Bronchial epithelial cell (primary cell): ENCODE data around the gene TST. TPM values are rescaled to one million over a fixed set of nuclear protein-coding genes. Genes with fewer than 3 reads are reported as not detected.

Source experiments
- DNase-seq: peaks from one replicate; pipeline ENCODE4 v3.0.0-alpha.2; 2010; ENCODE audit warnings: low read depth
- FAIRE-seq: peaks from 2 replicates; lab custom pipeline; 2011; peaks lifted over from hg19 to GRCh38; lab: Jason Lieb, UNC
- H3K27me3 ChIP-seq: 2 replicates; pipeline ENCODE4 v1.5.1; 2011; ENCODE audit warnings: low read length; ENCODE audit not compliant: control insufficient read depth, insufficient read depth
- H3K36me3 ChIP-seq: 2 replicates; pipeline ENCODE4 v1.5.1; 2011; ENCODE audit warnings: low read length; ENCODE audit not compliant: control insufficient read depth, insufficient read depth
- H3K4me3 ChIP-seq: 2 replicates; pipeline ENCODE4 v1.5.1; 2011; ENCODE audit warnings: mild to moderate bottlenecking, low read depth, low read length, control low read depth
- total RNA-seq: library from RNA; depleted of rRNA; stranded (reverse); fragments of >200 nt; gene quantifications from 2 replicates; pipeline ENCODE4 v1.2.1, GENCODE V29; 2014
- TF ChIP-seq, protein P1 (sequence below): IDR thresholded peaks from 2 replicates; pipeline ENCODE4 v1.5.1; 2011; ENCODE audit warnings: mild to moderate bottlenecking, moderate library complexity, low read length, control low read depth, inconsistent platforms; ENCODE audit not compliant: insufficient read depth, severe bottlenecking

Gene TST
- total RNA-seq, 1 donor from 2014 or later = 45.8 TPM

DNA sequence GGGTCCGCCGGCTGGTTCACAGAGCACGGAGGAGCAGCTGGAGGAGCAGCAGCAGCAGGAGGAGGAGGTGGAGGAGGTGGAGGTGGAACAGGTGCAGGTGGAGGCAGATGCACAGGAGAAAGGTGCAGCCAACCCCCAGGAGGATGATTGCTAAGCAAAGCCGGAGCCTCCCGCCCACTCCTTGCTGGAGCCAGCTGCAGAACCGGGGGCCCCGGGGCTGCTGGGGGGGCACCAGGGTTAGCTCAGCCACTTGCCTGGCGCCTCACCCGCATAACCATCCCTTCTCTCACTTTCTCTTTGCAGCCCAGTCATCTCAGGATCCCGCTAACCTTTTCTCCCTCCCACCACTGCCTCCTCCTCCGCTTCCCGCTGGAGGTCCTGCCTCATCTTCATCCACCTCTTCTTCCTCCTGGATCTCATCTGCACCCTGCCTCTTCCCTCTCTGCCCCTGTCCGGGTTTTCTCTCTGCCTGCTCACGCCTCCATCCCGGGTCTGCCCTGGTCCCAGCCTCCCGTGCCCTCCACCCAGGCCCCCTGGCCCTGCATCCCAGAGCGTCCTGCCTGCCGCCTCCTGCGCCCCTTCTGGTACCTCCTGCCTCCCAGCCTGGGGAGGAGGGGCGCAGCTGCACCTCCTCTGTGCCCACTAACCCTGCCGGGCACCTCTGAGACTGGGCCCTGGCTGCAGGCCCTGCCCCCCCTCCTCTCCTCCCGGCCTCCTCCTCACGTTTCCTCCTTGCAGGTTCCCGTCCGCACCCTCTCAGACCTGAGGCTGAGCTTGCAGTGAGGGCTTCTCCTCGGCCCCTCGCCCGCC, 41.8 kb upstream of the TST start:
- Histone ChIP-seq H3K4me3 (no peak overlapping the region), H3K27me3 (no peaks in the 10 kb centered on the region), H3K36me3 (peaks cover 5% of the 10 kb centered on the region)
- DNase-seq (no peak), FAIRE-seq (no peak)
- TF ChIP-seq, protein P1, sequence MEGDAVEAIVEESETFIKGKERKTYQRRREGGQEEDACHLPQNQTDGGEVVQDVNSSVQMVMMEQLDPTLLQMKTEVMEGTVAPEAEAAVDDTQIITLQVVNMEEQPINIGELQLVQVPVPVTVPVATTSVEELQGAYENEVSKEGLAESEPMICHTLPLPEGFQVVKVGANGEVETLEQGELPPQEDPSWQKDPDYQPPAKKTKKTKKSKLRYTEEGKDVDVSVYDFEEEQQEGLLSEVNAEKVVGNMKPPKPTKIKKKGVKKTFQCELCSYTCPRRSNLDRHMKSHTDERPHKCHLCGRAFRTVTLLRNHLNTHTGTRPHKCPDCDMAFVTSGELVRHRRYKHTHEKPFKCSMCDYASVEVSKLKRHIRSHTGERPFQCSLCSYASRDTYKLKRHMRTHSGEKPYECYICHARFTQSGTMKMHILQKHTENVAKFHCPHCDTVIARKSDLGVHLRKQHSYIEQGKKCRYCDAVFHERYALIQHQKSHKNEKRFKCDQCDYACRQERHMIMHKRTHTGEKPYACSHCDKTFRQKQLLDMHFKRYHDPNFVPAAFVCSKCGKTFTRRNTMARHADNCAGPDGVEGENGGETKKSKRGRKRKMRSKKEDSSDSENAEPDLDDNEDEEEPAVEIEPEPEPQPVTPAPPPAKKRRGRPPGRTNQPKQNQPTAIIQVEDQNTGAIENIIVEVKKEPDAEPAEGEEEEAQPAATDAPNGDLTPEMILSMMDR = no peak

DNA sequence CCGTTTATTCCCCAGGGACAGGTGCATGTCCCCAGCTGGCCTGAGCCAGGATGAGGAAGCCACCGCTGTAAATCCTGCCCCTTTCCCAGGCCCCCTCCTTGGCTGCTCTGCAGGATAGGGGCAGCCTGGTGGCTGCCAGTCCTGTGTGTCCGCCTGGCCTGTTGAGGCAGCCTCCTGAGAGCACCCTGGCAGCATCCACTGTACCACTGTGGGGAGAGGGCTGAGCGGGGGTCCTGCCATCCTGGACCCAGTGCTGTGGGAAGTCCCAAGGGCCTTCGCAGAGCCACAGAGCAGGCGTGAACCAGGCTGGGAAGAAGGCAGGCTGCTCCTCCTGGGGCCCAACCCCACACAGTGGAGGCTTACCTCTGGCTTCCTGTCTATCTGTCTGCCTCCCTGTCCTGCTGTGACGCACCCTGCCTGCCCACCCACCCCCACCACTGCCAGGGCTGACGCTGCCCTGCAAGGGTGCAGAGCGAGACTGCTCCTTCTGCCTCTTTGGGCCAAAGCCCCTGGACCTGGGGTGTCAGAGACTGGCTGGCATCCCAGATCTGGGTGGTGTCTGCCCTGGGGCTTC, 40.7 kb upstream of the TST start:
- TF ChIP-seq, protein P1 = no peak
- DNase-seq (no peak), FAIRE-seq (no peak)
- Histone ChIP-seq H3K36me3 (peaks cover 5% of the 10 kb centered on the region), H3K27me3 (no peaks in the 10 kb centered on the region), H3K4me3 (no peak overlapping the region)

DNA sequence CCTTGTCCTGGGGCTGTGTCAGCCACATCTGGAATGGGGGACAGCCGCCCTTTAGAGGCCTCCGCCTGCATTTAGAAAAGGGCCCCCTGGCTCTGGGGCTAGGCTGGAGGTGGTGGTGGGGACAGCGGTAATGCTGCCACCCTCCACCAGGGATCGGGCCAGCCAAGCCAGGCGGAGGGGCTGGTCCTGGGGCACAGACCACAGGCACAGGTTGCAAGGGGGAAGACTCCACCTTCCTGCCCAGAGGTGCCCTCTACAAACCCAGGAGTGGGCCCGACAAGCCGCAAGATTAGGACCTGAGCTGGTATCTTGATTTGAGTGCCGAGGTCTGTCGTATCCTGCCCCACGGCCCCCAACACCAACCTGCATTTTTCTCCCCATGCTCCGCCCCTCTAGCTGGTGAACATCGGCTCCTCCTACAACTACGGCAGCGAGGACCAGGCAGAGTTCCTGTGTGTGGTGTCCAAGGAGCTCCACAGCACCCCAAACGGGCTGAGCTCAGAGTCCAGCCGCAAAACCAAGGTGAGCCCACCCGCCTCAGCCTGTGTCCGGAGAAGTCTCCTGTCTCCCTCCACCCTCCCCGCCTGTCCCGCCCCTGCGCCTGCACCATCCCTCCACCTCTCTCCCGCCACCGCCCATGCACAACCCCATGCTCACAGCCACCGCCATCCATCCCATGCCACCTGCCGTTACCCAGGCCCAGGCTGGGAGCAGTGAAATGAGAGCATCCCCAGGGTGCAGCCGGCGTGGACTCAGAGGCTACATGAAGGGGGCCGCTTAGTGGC, 39.9 kb upstream of the TST start:
- Histone ChIP-seq H3K36me3 (peaks cover 5% of the 10 kb centered on the region), H3K27me3 (no peaks in the 10 kb centered on the region), H3K4me3 (no peak overlapping the region)
- FAIRE-seq (no peak), DNase-seq (no peak)
- TF ChIP-seq, protein P1 = no peak

DNA sequence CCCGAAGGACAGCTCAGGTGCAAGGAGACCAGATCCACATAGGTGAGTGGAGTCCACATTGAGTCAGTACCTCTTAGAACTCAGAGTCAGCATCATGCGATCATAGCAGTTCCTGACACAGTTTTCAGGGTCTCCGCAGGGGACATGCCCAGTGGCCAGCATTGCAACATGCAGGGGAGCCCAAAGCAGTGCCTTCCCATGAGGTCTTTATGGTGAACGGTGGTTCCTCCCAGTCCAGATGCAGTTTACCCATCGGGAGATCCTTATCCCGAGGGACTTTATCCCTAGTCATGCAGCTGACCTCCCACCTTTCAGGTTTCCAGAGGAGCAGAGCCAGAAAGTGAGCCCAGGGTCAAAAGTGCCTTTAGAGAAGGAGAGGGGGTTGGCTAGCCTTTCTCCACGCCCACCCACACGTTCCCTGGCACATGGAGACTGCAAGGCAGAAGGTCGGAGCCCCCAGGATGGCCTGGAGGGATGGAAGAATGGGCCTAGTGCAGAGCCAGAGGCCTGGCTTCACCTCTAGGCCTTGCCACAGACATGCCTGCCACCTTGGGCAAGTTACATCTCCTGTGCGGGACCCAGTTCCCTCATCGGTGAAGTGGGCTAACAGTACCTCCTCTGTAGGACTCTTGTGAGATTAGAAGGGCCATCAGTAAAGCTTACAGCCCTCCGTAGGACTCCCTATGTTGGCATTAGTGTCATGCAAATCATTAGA, 38.7 kb upstream of the TST start:
- Histone ChIP-seq H3K27me3 (no peaks in the 10 kb centered on the region), H3K4me3 (no peak overlapping the region), H3K36me3 (peaks cover 5% of the 10 kb centered on the region)
- FAIRE-seq = no peak
- TF ChIP-seq, protein P1 = no peak
- DNase-seq = no peak

DNA sequence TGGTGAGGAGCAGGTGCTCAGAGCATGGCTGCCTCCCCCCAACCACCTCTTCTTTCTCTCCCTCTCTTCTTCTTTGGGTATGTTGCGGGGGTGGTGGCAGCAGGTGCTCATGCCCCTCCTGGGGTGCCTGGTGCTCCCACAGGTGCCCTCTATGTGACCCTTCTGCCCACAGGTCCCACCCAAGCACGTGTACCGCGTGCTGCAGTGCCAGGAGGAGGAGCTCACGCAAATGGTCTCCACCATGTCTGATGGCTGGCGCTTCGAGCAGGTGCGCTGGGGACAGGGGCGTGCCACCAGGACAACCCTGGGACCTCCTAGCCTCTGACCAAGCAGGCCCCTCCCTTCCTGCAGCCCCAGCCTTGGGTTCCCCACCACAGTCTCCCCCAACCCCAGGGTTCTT, 38.0 kb upstream of the TST start:
- H3K36me3 ChIP-seq = peaks cover 5% of the 10 kb centered on the region
- H3K27me3 ChIP-seq = no peaks in the 10 kb centered on the region
- FAIRE-seq (no peak), DNase-seq (no peak)
- no peak overlapping the region for H3K4me3 ChIP-seq
- TF ChIP-seq, protein P1 = no peak
